Stimulated activated CD4-positive, alpha-beta T cell treated with anti-CD3 and anti-CD28 coated beads, Interleukin-4, amount 100 ng/mL, for 4 hours (primary cell): ENCODE results near the gene ZSCAN5C.
"Not testable (repeated sequence)": the region's sequence is repeated elsewhere in the genome, so short reads cannot be mapped to it uniquely, and the experiment has no call there.

Source experiments
- DNase-seq, 2 experiments: peaks; one replicate each; pipeline ENCODE4 v3.0.0-alpha.2; 2020

The ZSCAN5C gene

GRCh38 chr19:56197646-56198045, 4.4 kb upstream of the ZSCAN5C start, which contains the start of gene ZSCAN5B:
Gene ZSCAN5B, minus strand, starts transcription at chr19:56197783. Its CDS starts 4,731 bp downstream, at chr19:56193052.
- not testable (repeated sequence) for DNase-seq

- DNase-seq: no peak
Observed at GRCh38 chr19:56199687-56200086, 2.4 kb upstream of the ZSCAN5C start.

- DNase-seq: not testable (repeated sequence)
Observed at GRCh38 chr19:56207581-56207980, 5.5 kb downstream of the ZSCAN5C start.

- DNase-seq: no peak
Observed at GRCh38 chr19:56209091-56209490, 7.0 kb downstream of the ZSCAN5C start.

- not testable (repeated sequence) for DNase-seq
Observed at GRCh38 chr19:56210036-56210435, 8.0 kb downstream of the ZSCAN5C start.

GRCh38 chr19:56211718-56212117, 9.6 kb downstream of the ZSCAN5C start:
- DNase-seq: no peak

- DNase-seq: no peak
Observed at GRCh38 chr19:56217039-56217949, 15.2 kb downstream of the ZSCAN5C start.

- DNase-seq: no peak
Observed at GRCh38 chr19:56218961-56219360, 16.9 kb downstream of the ZSCAN5C start.

- not testable (repeated sequence) for DNase-seq
Observed at GRCh38 chr19:56221442-56221841, 19.4 kb downstream of the ZSCAN5C start.

GRCh38 chr19:56221851-56222250, 19.8 kb downstream of the ZSCAN5C start:
- no peak for DNase-seq

GRCh38 chr19:56222901-56223300, 20.8 kb downstream of the ZSCAN5C start:
- no peak for DNase-seq

- DNase-seq: no peak
Observed at GRCh38 chr19:56223481-56223880, 21.4 kb downstream of the ZSCAN5C start.

- no peak for DNase-seq
Observed at GRCh38 chr19:56245121-56245740, 43.2 kb downstream of the ZSCAN5C start.

GRCh38 chr19:56245764-56246163, 43.7 kb downstream of the ZSCAN5C start:
- DNase-seq: not testable (repeated sequence)

- not testable (repeated sequence) for DNase-seq
Observed at GRCh38 chr19:56248736-56249338, 46.8 kb downstream of the ZSCAN5C start.

- peak; percentile 48 to 68 for DNase-seq
Observed at GRCh38 chr19:56252699-56253422, 50.8 kb downstream of the ZSCAN5C start.

- DNase-seq: no peak
Observed at GRCh38 chr19:56253737-56254136, 51.7 kb downstream of the ZSCAN5C start.

GRCh38 chr19:56258272-56258671, 56.2 kb downstream of the ZSCAN5C start:
- no peak for DNase-seq
